HepG2 (cell line): Measurements from ENCODE around the gene PIP5K1A. TPM values are rescaled to one million over a fixed set of nuclear protein-coding genes. Genes with fewer than 3 reads are reported as not detected.

Experiments used
- ARID2 ChIP-seq: sonication (generic); formaldehyde crosslinking; IDR thresholded peaks from 2 replicates; pipeline ENCODE4 v1.8.1; 2022; ENCODE audit warnings: mild to moderate bottlenecking, missing genetic modification reagents, borderline replicate concordance
- CSRNP1 ChIP-seq: sonication (generic); formaldehyde crosslinking; IDR thresholded peaks from 2 replicates; pipeline ENCODE4 v1.8.1; 2023; ENCODE audit warnings: mild to moderate bottlenecking, missing genetic modification reagents
- DNMT3B ChIP-seq: conservative IDR thresholded peaks from 2 replicates; pipeline ENCODE4 v1.6.1; 2016; ENCODE audit warnings: missing biosample characterization, control low read depth
- ERF ChIP-seq: IDR thresholded peaks from 2 replicates; pipeline ENCODE4 v1.6.1; 2018; ENCODE audit warnings: missing biosample characterization, missing genetic modification reagents
- KDM4B ChIP-seq: sonication (generic); formaldehyde crosslinking; IDR thresholded peaks from 2 replicates; pipeline ENCODE4 v1.4.0; 2020; ENCODE audit warnings: missing genetic modification reagents
- KDM5B ChIP-seq: sonication (generic); formaldehyde crosslinking; IDR thresholded peaks from 2 replicates; pipeline ENCODE4 v1.4.0; 2020; ENCODE audit warnings: missing genetic modification reagents, mild to moderate bottlenecking, borderline replicate concordance
- MLXIP ChIP-seq: sonication (generic); formaldehyde crosslinking; IDR thresholded peaks from 2 replicates; pipeline ENCODE4 v1.9.0; 2021; ENCODE audit warnings: missing genetic modification reagents, borderline replicate concordance
- MTA1 ChIP-seq: sonication (generic); formaldehyde crosslinking; IDR thresholded peaks from 2 replicates; pipeline ENCODE4 v1.4.0; 2020; ENCODE audit warnings: missing genetic modification reagents, mild to moderate bottlenecking, borderline replicate concordance
- NFYB ChIP-seq: sonication (generic); formaldehyde crosslinking; IDR thresholded peaks from 2 replicates; pipeline ENCODE4 v1.4.0; 2020; ENCODE audit warnings: missing genetic modification reagents
- NONO ChIP-seq, 2 experiments: fragments of 450-650 bp in 1 of 2; sonication (generic) in 1 of 2; formaldehyde crosslinking in 1 of 2; IDR thresholded peaks in 1 of 2; conservative IDR thresholded peaks in 1 of 2; 2 replicates each; pipeline versions ENCODE4 v1.6.1 to v1.8.0; 2017 to 2022; ENCODE audit warnings: mild to moderate bottlenecking in 1 of 2, missing genetic modification reagents in 1 of 2, moderate library complexity in 1 of 2
- NR2F2 ChIP-seq: IDR thresholded peaks from 2 replicates; pipeline ENCODE4 v1.6.1; 2012; ENCODE audit warnings: low read depth, inconsistent platforms, borderline replicate concordance
- REL ChIP-seq: sonication (generic); formaldehyde crosslinking; conservative IDR thresholded peaks from 2 replicates; pipeline ENCODE4 v1.8.0; 2022; ENCODE audit warnings: mild to moderate bottlenecking, missing genetic modification reagents, moderate library complexity
- REPIN1 ChIP-seq: sonication (generic); formaldehyde crosslinking; IDR thresholded peaks from 2 replicates; pipeline ENCODE4 v1.8.0; 2022; ENCODE audit warnings: missing genetic modification reagents, low read depth, mild to moderate bottlenecking, borderline replicate concordance
- SIN3B ChIP-seq: fragments of 150-350 bp; IDR thresholded peaks from 2 replicates; pipeline ENCODE4 v1.6.1; 2014; ENCODE audit warnings: low read length
- TBX2 ChIP-seq: sonication (generic); formaldehyde crosslinking; IDR thresholded peaks from 2 replicates; pipeline ENCODE4 v1.5.0; 2020; ENCODE audit warnings: missing genetic modification reagents, mild to moderate bottlenecking, borderline replicate concordance
- TERF1 ChIP-seq: sonication (generic); formaldehyde crosslinking; IDR thresholded peaks from 2 replicates; pipeline ENCODE4 v1.8.0; 2022; ENCODE audit warnings: mild to moderate bottlenecking, missing genetic modification reagents, moderate library complexity
- ZFP82 ChIP-seq: sonication (generic); formaldehyde crosslinking; IDR thresholded peaks from 2 replicates; pipeline ENCODE4 v1.5.1; 2020; ENCODE audit warnings: mild to moderate bottlenecking, missing genetic modification reagents, borderline replicate concordance
- ZFX ChIP-seq: sonication (generic); formaldehyde crosslinking; IDR thresholded peaks from 2 replicates; pipeline ENCODE4 v1.4.0; 2020; ENCODE audit warnings: mild to moderate bottlenecking, low read depth, missing genetic modification reagents, moderate library complexity
- ZMAT3 ChIP-seq: sonication (generic); formaldehyde crosslinking; conservative IDR thresholded peaks from 2 replicates; pipeline ENCODE4 v1.7.0; 2021; ENCODE audit warnings: missing genetic modification reagents
- ZNF558 ChIP-seq: sonication (generic); formaldehyde crosslinking; IDR thresholded peaks from 2 replicates; pipeline ENCODE4 v1.9.0; 2022; ENCODE audit warnings: mild to moderate bottlenecking, missing genetic modification reagents, borderline replicate concordance
- ZNF598 ChIP-seq: sonication (generic); formaldehyde crosslinking; IDR thresholded peaks from 2 replicates; pipeline ENCODE4 v1.5.1; 2020; ENCODE audit warnings: mild to moderate bottlenecking, missing genetic modification reagents, borderline replicate concordance
- ZNF891 ChIP-seq: sonication (generic); formaldehyde crosslinking; IDR thresholded peaks from 2 replicates; pipeline ENCODE4 v1.5.0; 2020; ENCODE audit warnings: mild to moderate bottlenecking, missing genetic modification reagents
- ZSCAN20 ChIP-seq: sonication (generic); formaldehyde crosslinking; IDR thresholded peaks from 2 replicates; pipeline ENCODE4 v1.4.0; 2020; ENCODE audit warnings: missing genetic modification reagents, mild to moderate bottlenecking, borderline replicate concordance
- polyA plus RNA-seq, 8 experiments: library from polyadenylated mRNA; depleted of rRNA in 3 of 8; stranded (reverse) in 7 of 8; unstranded in 1 of 8; fragments of >200 nt; fragmentation: Illumina TruSeq in 4 of 8; extraction: Trizol in 4 of 8; gene quantifications; 2 replicates each; pipeline versions ENCODE4 v1.2.1 to v1.2.3, GENCODE V29; 2011 to 2016; ENCODE audit warnings: low read depth in 4 of 8, missing spikeins in 1 of 8, mixed read lengths in 1 of 8; ENCODE audit not compliant: insufficient read depth in 1 of 8
- total RNA-seq, 5 experiments: library from RNA; depleted of rRNA; stranded (reverse); fragments of >200 nt; fragmentation: Illumina TruSeq; extraction: Trizol; gene quantifications; 2 replicates each; pipeline ENCODE4 v1.2.3, GENCODE V29; 2016; ENCODE audit warnings: low read depth in 1 of 5

Gene PIP5K1A
- total and polyA plus RNA-seq, 2 of the 13 experiments (the other 11 are each of a cell fraction or from before 2014, with no cell fraction given) = 45.3 to 65.1 TPM

GRCh38 chr1:151282883-151283725, 84.8 kb downstream of the PIP5K1A start (continued):
- TF ChIP-seq MLXIP = no peak
- TF ChIP-seq REL (CRISPR knock-in tag) = no peak; the same call in 1 of the 2 replicates
- TF ChIP-seq NFYB = 0 out of 2 replicates have a peak, but pooled peaks have one; percentile 27
- no peak; the same call in 1 of the 2 replicates for TF ChIP-seq ZNF891 (CRISPR knock-in tag)
- peak; percentile 93 for TF ChIP-seq ZFX (CRISPR knock-in tag)
- no peak for TF ChIP-seq KDM4B (CRISPR knock-in tag)
- TF ChIP-seq DNMT3B = 0 out of 2 replicates have a peak, but pooled peaks have one; percentile 43
- TF ChIP-seq MTA1 (CRISPR knock-in tag) = peak; percentile 16; the same call in 1 of the 2 replicates
- TF ChIP-seq ERF (CRISPR knock-in tag) = no peak
- TF ChIP-seq ZFP82 = no peak
- no peak for TF ChIP-seq ZNF598 (CRISPR knock-in tag)
- 0 out of 2 replicates have a peak, but pooled peaks have one; percentile 46 for TF ChIP-seq ZNF558 (CRISPR knock-in tag)
- TF ChIP-seq ZMAT3 (CRISPR knock-in tag) = 0 out of 2 replicates have a peak, but pooled peaks have one; percentile 39
- TF ChIP-seq SIN3B = no peak
- peak; percentile 17; the same call in 1 of the 2 replicates for TF ChIP-seq TERF1 (CRISPR knock-in tag)
- TF ChIP-seq TBX2 (CRISPR knock-in tag) = peak; percentile 51; the same call in 1 of the 2 replicates
- no peak for TF ChIP-seq NR2F2
- TF ChIP-seq CSRNP1 (CRISPR knock-in tag) = 0 out of 2 replicates have a peak, but pooled peaks have one; percentile 53
- no peak for TF ChIP-seq ZSCAN20 (CRISPR knock-in tag)
- 0 out of 2 replicates have a peak, but pooled peaks have one; percentile 9 for TF ChIP-seq KDM5B
- TF ChIP-seq NONO (IDR thresholded peaks at IDR 0.05) = no peak
- TF ChIP-seq NONO (CRISPR knock-in tag; conservative IDR thresholded peaks at IDR 0.05) = peak; percentile 71
- TF ChIP-seq REPIN1 (CRISPR knock-in tag) = 0 out of 2 replicates have a peak, but pooled peaks have one; percentile 41
- peak; percentile 54; the same call in 1 of the 2 replicates for TF ChIP-seq ARID2 (CRISPR knock-in tag)
